Right lobe of liver (tissue), 4 donors: ENCODE data around the gene TAF11L13.
"Not testable (repeated sequence)": the region's sequence is repeated elsewhere in the genome, so short reads cannot be mapped to it uniquely, and the experiment has no call there.

Source experiments
- CTCF ChIP-seq, 4 donors: fragments of 200-600 bp in 3 of 4; fragments of 450-650 bp in 1 of 4; IDR thresholded peaks; one replicate each; pipeline versions ENCODE4 v1.5.1 to v1.8.0; 2016 to 2022; ENCODE audit warnings: antibody characterized with exemption in 4 of 4, mild to moderate bottlenecking in 2 of 4
- POLR2A ChIP-seq: fragments of 450-650 bp; IDR thresholded peaks from one replicate; pipeline ENCODE4 v1.6.1; 2017; ENCODE audit warnings: antibody characterized with exemption, mild to moderate bottlenecking
- donor health status: DM: no; HTN: no; CAD: no.
- donor health status: DM: no; HTN: no; CAD: no.
- donor health status: DM: no; HTN: yes; CAD: no.

- TF ChIP-seq CTCF (IDR thresholded peaks at IDR 0.05); POLR2A: not testable (repeated sequence)
Measured at GRCh38 chr5:17631788-17632187, at the start of gene TAF11L13.
